Mesenteric fat pad (tissue), 1 donor: Measurements from ENCODE around the gene PLD5. TPM values are rescaled to one million over a fixed set of nuclear protein-coding genes. Genes with fewer than 3 reads are reported as not detected.
"Not testable (repeated sequence)": the region's sequence is repeated elsewhere in the genome, so short reads cannot be mapped to it uniquely, and the experiment has no call there.

ENCODE experiments used
- DNase-seq: peaks from one replicate; pipeline ENCODE4 v3.0.0-alpha.2; 2020; ENCODE audit warnings: low spot score
- total RNA-seq: library from RNA; stranded (reverse); fragmentation: NEBNext Ultra II Directional; extraction: Animal tissue kit (Norgen Biotek cat#: 25700); gene quantifications from one replicate; pipeline ENCODE4 v1.2.1, GENCODE V29; 2021
- donor health status: DM: yes; HTN: yes; CAD: no.

The PLD5 gene
- total RNA-seq, 1 donor from 2014 or later: 0.26 TPM

DNA sequence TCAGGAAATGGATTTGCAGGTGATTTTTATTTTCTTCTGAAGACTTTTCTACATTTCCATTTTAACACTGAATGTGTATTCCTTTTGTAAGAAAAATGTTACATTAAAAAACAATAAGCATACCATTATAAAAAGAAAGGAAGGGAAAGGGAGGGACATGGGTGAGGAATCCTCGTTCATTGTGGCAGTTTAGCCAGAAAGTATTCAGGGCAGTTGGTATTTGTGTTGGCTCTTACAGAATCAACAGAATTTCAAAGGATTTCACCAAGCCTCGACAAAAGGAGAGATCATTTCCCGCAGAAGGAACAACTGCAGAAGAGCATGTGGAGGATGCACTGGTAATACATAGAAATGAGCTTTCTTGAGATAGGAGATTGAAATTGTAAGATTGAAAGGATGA is 35.0 kb downstream of the PLD5 start:
- no peak for DNase-seq

GRCh38 chr1:242477944-242478343 is 46.6 kb downstream of the PLD5 start:
- DNase-seq: no peak

DNA sequence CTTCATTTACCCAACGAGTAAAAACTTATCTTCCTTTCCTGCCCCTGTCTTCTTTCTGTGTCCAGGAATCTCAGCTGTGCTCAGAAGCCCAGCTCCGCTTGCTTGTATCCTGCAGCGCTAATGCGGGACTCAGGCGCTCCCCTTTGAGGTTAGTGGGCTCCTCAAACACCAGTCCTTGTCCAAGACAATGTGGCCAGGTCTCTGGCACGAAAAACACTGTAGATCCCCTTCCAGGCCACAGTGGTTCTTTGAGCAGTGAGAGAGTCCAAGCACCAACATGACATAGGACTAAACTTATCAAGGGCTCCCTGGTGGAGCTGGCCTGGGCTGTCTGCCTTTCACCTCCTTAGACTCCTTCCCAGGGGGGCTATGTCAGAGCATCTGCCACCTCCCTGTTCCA is 53.7 kb downstream of the PLD5 start:
- no peak for DNase-seq

DNA sequence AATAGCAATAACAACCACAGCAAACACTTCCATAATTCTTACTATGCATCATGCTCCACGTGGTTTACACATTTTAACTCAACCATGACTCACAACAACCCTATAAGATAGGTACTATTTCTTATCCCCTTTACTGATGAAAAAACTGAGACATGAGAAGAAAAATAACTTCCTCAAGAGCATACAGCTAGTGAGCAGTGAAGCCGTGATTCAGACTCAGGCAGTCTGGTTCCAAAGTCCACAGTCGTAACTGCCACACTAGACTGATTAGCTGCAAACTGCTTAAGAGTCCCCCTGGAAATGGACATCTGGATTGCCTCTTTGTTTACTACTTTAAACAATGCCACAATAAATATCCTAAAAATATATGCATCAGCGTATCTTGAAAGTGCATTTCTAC is 55.7 kb downstream of the PLD5 start:
- DNase-seq: no peak

- no peak for DNase-seq
Measured at GRCh38 chr1:242467556-242468145, 56.8 kb downstream of the PLD5 start.

GRCh38 chr1:242462867-242463266 is 61.6 kb downstream of the PLD5 start:
- DNase-seq: no peak

DNA sequence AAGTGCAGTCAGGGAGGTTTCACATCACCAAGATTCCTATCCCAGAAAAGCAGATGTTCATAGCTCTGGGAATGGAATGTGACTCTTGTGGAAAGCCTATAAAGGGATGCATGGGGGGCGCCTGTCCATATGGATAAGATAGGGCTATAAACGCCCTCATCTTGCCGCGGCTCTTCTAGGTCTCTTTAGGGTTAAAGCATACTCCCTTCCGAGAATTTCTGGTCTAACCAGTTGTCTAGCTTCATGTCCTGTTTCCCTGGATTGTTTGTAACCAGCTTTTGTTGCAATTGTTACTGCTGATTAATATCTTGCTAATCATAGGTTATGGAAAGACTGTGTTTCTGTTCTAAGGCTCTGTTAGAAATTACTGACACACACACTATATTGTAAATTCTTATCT is 64.8 kb downstream of the PLD5 start:
- not testable (repeated sequence) for DNase-seq

DNA sequence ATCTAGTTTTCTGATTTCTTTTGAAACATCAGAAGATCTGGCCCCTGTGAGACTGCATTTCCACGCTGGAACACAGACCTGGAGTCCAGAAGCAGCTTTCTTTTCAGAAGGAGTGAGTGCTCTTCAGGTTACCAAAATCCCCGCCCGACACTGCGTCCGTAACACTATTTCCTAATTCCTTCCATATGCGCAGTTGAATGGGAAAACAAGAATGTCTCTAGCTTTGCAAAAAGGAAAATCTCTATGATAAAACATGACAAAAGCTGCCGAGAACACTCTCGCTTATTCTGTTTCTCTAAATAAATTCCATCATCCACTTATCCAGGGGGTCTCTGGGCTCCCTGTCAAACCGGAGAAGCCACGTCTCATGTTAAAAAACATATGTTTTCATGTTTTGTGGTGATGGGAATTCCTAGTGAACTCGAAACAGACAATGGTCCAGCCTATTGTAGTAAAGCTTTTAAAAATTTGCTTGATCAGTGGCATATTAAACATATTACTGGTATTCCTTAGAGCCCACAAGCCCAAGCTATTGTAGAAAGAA is 67.7 kb downstream of the PLD5 start:
- DNase-seq: no peak

GRCh38 chr1:242455052-242455361 is 69.5 kb downstream of the PLD5 start:
- DNase-seq: no peak

GRCh38 chr1:242454262-242455051 is 70.0 kb downstream of the PLD5 start:
- DNase-seq: no peak

- DNase-seq: no peak
Measured at GRCh38 chr1:242452573-242452972, 71.9 kb downstream of the PLD5 start.

DNA sequence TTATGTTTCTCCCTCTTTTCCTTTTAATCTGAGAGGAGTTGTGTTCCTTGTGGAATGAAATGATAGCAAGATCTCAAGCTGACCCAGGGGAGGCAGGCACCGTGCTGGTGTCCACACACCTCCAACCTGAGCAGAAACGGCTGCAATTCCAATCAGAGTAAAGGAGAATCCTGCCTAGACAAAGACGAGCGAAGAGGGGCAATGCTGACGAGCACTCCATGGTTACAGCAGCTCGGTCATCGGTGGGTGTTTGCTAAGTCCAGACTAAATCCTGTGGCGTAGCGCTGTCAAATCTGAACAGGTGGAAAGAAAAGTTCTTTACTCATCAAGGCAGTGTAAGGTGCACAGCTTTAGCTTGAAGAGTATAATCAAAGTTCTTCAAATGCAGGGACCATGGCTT is 74.8 kb downstream of the PLD5 start:
- DNase-seq: no peak

- no peak for DNase-seq
Measured at GRCh38 chr1:242448910-242449645, 75.4 kb downstream of the PLD5 start.

GRCh38 chr1:242447689-242448088 is 76.8 kb downstream of the PLD5 start:
- DNase-seq: no peak

DNA sequence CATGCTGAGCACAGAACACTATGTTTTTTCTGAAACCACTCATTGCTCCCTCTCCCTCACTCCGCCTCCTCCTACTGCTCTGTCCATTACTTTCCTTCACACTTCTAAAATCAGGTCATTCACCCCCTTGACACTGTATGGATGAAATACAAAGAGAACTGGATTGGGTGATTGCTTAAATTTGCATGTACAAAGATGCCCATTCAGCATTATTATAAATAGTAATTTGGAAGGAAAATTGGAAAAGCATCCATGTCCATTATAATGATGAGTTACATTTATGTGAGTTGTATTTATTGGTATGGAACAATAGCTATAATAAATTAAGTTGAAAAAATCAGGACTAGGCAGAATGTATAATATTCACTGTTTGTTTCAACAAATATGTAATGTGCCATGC is 83.7 kb downstream of the PLD5 start:
- DNase-seq: no peak

- no peak for DNase-seq
Measured at GRCh38 chr1:242435200-242435599, 89.3 kb downstream of the PLD5 start.

DNA sequence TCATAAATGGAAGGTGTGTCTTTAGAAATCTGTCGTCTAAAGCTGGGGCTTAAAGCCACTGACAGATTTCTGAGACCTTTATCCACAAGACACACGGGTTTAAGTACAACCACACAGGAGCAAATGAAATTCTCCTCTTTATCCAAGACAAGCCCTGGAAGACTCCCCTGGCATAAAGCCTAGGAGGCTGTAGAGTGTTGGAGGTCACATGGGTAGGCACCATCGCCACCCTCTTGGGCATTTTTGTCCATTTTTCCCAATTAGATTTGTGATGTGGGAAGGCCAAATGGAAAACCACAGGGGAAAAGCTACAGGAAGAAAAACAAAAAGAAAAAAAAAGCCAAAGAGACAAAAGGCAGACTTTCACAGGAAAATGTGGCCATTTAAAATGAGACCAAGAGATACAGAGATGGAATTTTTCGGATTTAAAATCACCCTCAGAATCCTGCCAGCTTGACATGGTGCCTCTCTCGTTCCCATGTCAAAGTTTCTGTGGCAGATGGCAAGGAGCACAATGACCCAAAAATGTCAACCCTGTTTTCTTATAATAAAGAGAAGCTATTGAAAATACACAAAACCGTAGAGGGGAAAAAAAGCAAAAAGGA is 91.9 kb downstream of the PLD5 start:
- no peak for DNase-seq

DNA sequence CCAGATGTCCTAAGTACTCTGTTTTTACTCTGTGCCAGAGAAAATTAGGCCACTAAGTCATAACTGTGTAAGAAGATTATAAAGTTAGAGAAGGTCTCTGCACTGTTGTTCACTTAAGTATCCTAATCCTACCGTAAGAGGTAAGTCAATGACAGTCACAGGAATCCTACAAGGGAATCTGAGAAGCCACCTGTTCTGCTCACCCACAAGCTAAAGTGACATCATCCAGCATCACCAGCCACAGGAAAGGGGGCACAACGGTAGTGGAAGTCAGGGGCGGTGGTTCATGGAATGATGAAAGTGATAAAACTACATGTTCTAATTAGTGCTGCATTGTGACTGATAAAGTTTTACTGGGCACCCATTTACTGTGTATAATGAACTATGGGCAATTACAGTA is 92.7 kb downstream of the PLD5 start:
- DNase-seq: no peak

DNA sequence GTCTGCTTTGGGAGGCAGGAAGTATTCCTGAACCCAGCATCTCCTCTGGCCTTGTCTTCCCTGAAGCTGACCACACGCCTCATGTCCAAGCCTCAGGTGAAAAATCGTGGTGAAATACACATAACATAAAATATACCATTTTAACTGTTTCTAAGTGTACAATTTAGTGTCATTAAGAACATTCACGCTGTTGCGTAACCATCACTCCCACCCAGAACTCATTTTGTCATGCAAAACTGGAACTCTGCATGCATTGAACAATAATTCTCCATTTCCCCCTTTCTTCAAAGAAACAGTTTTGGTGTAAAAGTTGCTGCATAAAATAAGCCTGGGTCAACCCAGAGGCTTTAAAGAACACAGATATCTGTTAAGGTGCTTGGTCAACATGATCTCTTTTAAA is 93.5 kb downstream of the PLD5 start:
- DNase-seq: no peak

DNA sequence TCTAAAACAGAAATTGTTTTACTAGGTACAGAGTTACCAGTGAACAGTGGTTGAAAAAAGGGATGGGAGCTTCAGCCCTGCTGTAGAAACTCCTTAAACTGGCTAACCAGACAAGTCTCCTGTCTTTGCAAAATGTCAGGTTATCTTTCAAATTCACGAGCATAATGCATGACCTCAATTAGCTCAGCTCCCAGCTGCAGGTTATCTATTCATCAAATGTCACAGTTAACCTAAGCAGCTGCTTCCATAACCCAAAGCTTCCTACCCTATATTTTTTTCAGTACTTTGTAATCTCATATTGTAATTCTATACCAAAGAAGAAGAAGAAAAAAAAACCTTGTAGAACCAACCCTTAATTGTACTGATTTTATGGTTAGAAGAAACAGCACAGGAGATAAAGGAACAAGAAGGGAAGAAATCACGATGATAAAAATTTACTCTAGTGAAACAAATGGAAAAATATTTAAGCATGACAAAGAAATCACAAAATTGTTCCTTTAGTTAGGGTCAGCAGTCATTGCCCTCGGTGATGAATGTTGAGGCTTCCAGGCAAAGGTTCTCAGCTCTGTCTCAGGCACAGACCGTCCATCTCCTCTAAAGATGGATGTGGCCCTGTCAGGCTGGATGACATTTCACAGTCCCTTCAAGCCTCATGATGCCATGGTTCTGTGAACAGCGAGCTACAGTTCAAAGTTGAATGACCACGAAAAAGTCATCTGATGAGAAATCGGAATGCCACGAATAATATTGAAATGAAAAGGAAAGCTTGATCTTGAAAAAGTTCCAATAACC is 95.9 kb downstream of the PLD5 start:
- no peak for DNase-seq

- no peak for DNase-seq
Measured at GRCh38 chr1:242427519-242427918, 97.0 kb downstream of the PLD5 start.
